NCI-H2227 (cell line): Measurements from ENCODE around the gene HSD17B10.
"Not testable (repeated sequence)": the region's sequence is repeated elsewhere in the genome, so short reads cannot be mapped to it uniquely, and the experiment has no call there.

ENCODE experiments used
- DNase-seq: peaks from one replicate; lab custom pipeline; 2025; ENCODE audit not compliant: unreplicated experiment; lab: John Stamatoyannopoulos, UW

HSD17B10 gene

GRCh38 chrX:53438174-53438831 lies 4.1 kb upstream of the HSD17B10 start:
- peak; percentile 93 for DNase-seq

- no peak for DNase-seq
Measured at GRCh38 chrX:53437206-53437605, 3.0 kb upstream of the HSD17B10 start.

GRCh38 chrX:53435997-53436396 lies 1.8 kb upstream of the HSD17B10 start:
- peak; percentile 84 for DNase-seq

GRCh38 chrX:53430231-53430630 lies 3.9 kb downstream of the HSD17B10 start:
- DNase-seq: no peak

GRCh38 chrX:53429755-53430154 lies 4.4 kb downstream of the HSD17B10 start:
- DNase-seq: no peak

- DNase-seq: no peak
Measured at GRCh38 chrX:53422861-53423306, 11.3 kb downstream of the HSD17B10 start, which contains the start of gene RIBC1. TSS of gene RIBC1 (plus strand) at chrX:53422873. CDS start at chrX:53426277, 3,404 bp downstream.

- peak; percentile 99 for DNase-seq
Measured at GRCh38 chrX:53422086-53422860, 11.9 kb downstream of the HSD17B10 start, which contains the start of gene SMC1A. TSS of gene SMC1A (minus strand) at chrX:53422654. CDS start at chrX:53422600, 54 bp downstream.

- DNase-seq: peak; percentile 90
Measured at GRCh38 chrX:53421772-53422085, 12.4 kb downstream of the HSD17B10 start.

GRCh38 chrX:53421125-53421524 lies 13.0 kb downstream of the HSD17B10 start:
- no peak for DNase-seq

- DNase-seq: not testable (repeated sequence)
Measured at GRCh38 chrX:53420351-53420750, 13.8 kb downstream of the HSD17B10 start.

- DNase-seq: no peak
Measured at GRCh38 chrX:53412446-53412845, 21.7 kb downstream of the HSD17B10 start.

- DNase-seq: no peak
Measured at GRCh38 chrX:53403535-53403934, 30.6 kb downstream of the HSD17B10 start.

GRCh38 chrX:53398216-53398615 lies 36.0 kb downstream of the HSD17B10 start:
- no peak for DNase-seq

- DNase-seq: no peak
Measured at GRCh38 chrX:53395605-53396298, 38.4 kb downstream of the HSD17B10 start.

GRCh38 chrX:53383376-53384076 lies 50.6 kb downstream of the HSD17B10 start:
- no peak for DNase-seq
